Mucosa of descending colon (tissue), 3 donors: ENCODE measurements around the gene SDCBP2. TPM values are rescaled to one million over a fixed set of nuclear protein-coding genes. Genes with fewer than 3 reads are reported as not detected.

ENCODE experiments used
- ATAC-seq: fragments of 200-7000 bp; cut with Tn5 transposase; one replicate; pipeline ENCODE4 v1.9.1; 2020; ENCODE audit warnings: mild to moderate bottlenecking, moderate library complexity
- DNase-seq, 3 donors: peaks; one replicate each; pipeline ENCODE4 v3.0.0-alpha.2; 2020
- H3K36me3 ChIP-seq: fragments of 200-600 bp; one replicate; pipeline ENCODE4 v1.8.0; 2021; ENCODE audit warnings: low read depth, mild to moderate bottlenecking
- H3K4me1 ChIP-seq: fragments of 200-600 bp; one replicate; pipeline ENCODE4 v1.8.0; 2021; ENCODE audit warnings: low read depth, mild to moderate bottlenecking
- H3K4me3 ChIP-seq: fragments of 200-600 bp; one replicate; pipeline ENCODE4 v1.8.0; 2021; ENCODE audit warnings: mild to moderate bottlenecking
- H3K9me3 ChIP-seq: fragments of 200-600 bp; one replicate; pipeline ENCODE4 v1.8.0; 2021; ENCODE audit warnings: mild to moderate bottlenecking
- CTCF ChIP-seq: fragments of 200-600 bp; IDR thresholded peaks from one replicate; pipeline ENCODE4 v1.8.0; 2022; ENCODE audit warnings: antibody characterized with exemption, mild to moderate bottlenecking
- intact Hi-C, 2 donors: fragments of 100-400 bp; cut with DNase I in 1 of 2; cut with micrococcal nuclease in 1 of 2; formaldehyde crosslinking; loops; one replicate each; pipeline versions ENCODE4 v1.11.0 to v1.11.1; 2022; cut with DNase I, micrococcal nuclease
- total RNA-seq, 3 donors: library from RNA; stranded (reverse); fragmentation: NEBNext Ultra II Directional in 2 of 3; extraction: Animal tissue kit (Norgen Biotek cat#: 25700) in 2 of 3; gene quantifications; one replicate each; pipeline versions ENCODE4 v1.2.1 to v1.2.4, GENCODE V29; 2021 to 2023
- donor health status: DM: no; HTN: no; CAD: no; lungs with moderate emphysema.
- donor health status: DM: no; HTN: no; CAD: no.
- donor health status: DM: no; HTN: yes; CAD: no.

Gene SDCBP2
- total RNA-seq, 3 donors from 2014 or later = 165 to 447 (median 320) TPM

GRCh38 chr20:1336699-1337367 lies 7.9 kb upstream of the SDCBP2 start:
- Histone ChIP-seq H3K4me1 (peaks cover 11% of the 10 kb centered on the region), H3K36me3 (no peaks in the 10 kb centered on the region), H3K4me3 (no peak overlapping the region), H3K9me3 (no peaks in the 10 kb centered on the region)
- DNase-seq (peak; percentile 56 to 79 (median 75)), ATAC-seq (peak; percentile 88)
- intact Hi-C loops = no loop called here
- no peak for TF ChIP-seq CTCF

- no peak for TF ChIP-seq CTCF
- Histone ChIP-seq H3K36me3 (no peaks in the 10 kb centered on the region), H3K4me3 (no peak overlapping the region), H3K4me1 (peaks cover 11% of the 10 kb centered on the region), H3K9me3 (no peaks in the 10 kb centered on the region)
- DNase-seq = no peak
- intact Hi-C loops = no loop called here
- peak; percentile 3 for ATAC-seq
Observed at GRCh38 chr20:1335961-1336698, 7.2 kb upstream of the SDCBP2 start.

- Histone ChIP-seq H3K36me3 (no peaks in the 10 kb centered on the region), H3K4me1 (peaks cover 22% of the 10 kb centered on the region), H3K4me3 (no peak overlapping the region), H3K9me3 (no peaks in the 10 kb centered on the region)
- DNase-seq = no peak
- no peak for TF ChIP-seq CTCF
- no peak for ATAC-seq
- intact Hi-C loops = no loop called here
Observed at GRCh38 chr20:1334761-1335160, 5.8 kb upstream of the SDCBP2 start.

- no peaks in the 10 kb centered on the region for H3K36me3 ChIP-seq
- no peak overlapping the region for H3K4me3 ChIP-seq
- ATAC-seq (no peak), DNase-seq (no peak)
- no peak for TF ChIP-seq CTCF
- peaks cover 26% of the 10 kb centered on the region for H3K4me1 ChIP-seq
- intact Hi-C loops = no loop called here
- H3K9me3 ChIP-seq = no peaks in the 10 kb centered on the region
Observed at GRCh38 chr20:1334370-1334731, 5.4 kb upstream of the SDCBP2 start.

GRCh38 chr20:1333462-1334369 lies 4.8 kb upstream of the SDCBP2 start:
- TF ChIP-seq CTCF = no peak
- Histone ChIP-seq H3K4me1 (peaks cover 26% of the 10 kb centered on the region), H3K4me3 (no peak overlapping the region), H3K36me3 (no peaks in the 10 kb centered on the region), H3K9me3 (no peaks in the 10 kb centered on the region)
- intact Hi-C loops = no loop called here
- DNase-seq = no peak
- no peak for ATAC-seq
